Lower lobe of right lung (tissue), 2 donors: Measurements from ENCODE around the gene TTF2. TPM values are rescaled to one million over a fixed set of nuclear protein-coding genes. Genes with fewer than 3 reads are reported as not detected.

Source experiments
- ATAC-seq, 2 donors: fragments of 200-7000 bp; cut with Tn5 transposase; one replicate each; pipeline ENCODE4 v1.9.1; 2020 to 2022; ENCODE audit warnings: mild to moderate bottlenecking in 2 of 2, moderate library complexity in 2 of 2
- DNase-seq: peaks from one replicate; pipeline ENCODE4 v3.0.0-alpha.2; 2020
- H3K27ac ChIP-seq: fragments of 200-600 bp; one replicate; pipeline ENCODE4 v1.8.0; 2022
- H3K27me3 ChIP-seq: fragments of 200-600 bp; one replicate; pipeline ENCODE4 v1.8.0; 2022; ENCODE audit warnings: low read depth
- H3K36me3 ChIP-seq: fragments of 200-600 bp; one replicate; pipeline ENCODE4 v1.8.0; 2022; ENCODE audit warnings: mild to moderate bottlenecking
- H3K4me1 ChIP-seq: fragments of 200-600 bp; one replicate; pipeline ENCODE4 v1.8.0; 2022
- H3K4me3 ChIP-seq: fragments of 200-600 bp; one replicate; pipeline ENCODE4 v1.8.0; 2022; ENCODE audit warnings: mild to moderate bottlenecking
- H3K9me3 ChIP-seq: fragments of 200-600 bp; one replicate; pipeline ENCODE4 v1.8.0; 2022
- intact Hi-C: fragments of 100-400 bp; cut with DNase I; formaldehyde crosslinking; loops from one replicate; pipeline ENCODE4 v1.11.0; 2022
- total RNA-seq: library from RNA; stranded (reverse); fragmentation: NEBNext Ultra II Directional; extraction: Animal tissue kit (Norgen Biotek cat#: 25700); gene quantifications from one replicate; pipeline ENCODE4 v1.2.1, GENCODE V29; 2021
- TF ChIP-seq, protein P1 (sequence below): fragments of 200-600 bp; IDR thresholded peaks from one replicate; pipeline ENCODE4 v1.8.0; 2022; ENCODE audit warnings: antibody characterized with exemption, mild to moderate bottlenecking
- donor health status: DM: no; HTN: yes; CAD: no; lungs with severe emphysema.

The TTF2 gene
- total RNA-seq, 1 donor from 2014 or later: 18.0 TPM

DNA sequence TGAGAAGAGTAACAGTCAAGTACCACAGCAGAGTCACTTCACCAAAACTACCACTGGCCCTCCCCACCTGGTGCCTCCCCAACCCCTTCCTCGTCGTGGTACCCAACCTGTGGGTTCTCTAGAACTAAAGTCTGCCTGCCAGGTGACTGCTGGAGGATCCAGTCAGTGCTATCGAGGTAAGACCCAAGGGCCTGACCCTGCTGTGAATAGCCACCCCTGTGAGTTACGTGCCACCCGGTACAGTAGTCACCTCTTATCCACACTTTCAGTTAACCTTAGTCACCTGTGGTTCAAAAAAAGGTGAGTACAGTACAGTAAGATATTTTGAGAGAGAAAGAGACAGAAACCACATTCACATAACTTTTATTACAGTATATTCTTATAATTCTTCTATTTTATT, 16.5 kb downstream of the TTF2 start:
- intact Hi-C loops: no loop called here
- no peak overlapping the region for H3K4me3 ChIP-seq
- DNase-seq: no peak
- peaks cover 66% of the 10 kb centered on the region for H3K36me3 ChIP-seq
- no peaks in the 10 kb centered on the region for H3K9me3 ChIP-seq
- H3K27me3 ChIP-seq: no peaks in the 10 kb centered on the region
- no peak for ATAC-seq
- TF ChIP-seq, protein P1, sequence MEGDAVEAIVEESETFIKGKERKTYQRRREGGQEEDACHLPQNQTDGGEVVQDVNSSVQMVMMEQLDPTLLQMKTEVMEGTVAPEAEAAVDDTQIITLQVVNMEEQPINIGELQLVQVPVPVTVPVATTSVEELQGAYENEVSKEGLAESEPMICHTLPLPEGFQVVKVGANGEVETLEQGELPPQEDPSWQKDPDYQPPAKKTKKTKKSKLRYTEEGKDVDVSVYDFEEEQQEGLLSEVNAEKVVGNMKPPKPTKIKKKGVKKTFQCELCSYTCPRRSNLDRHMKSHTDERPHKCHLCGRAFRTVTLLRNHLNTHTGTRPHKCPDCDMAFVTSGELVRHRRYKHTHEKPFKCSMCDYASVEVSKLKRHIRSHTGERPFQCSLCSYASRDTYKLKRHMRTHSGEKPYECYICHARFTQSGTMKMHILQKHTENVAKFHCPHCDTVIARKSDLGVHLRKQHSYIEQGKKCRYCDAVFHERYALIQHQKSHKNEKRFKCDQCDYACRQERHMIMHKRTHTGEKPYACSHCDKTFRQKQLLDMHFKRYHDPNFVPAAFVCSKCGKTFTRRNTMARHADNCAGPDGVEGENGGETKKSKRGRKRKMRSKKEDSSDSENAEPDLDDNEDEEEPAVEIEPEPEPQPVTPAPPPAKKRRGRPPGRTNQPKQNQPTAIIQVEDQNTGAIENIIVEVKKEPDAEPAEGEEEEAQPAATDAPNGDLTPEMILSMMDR: no peak
- H3K27ac ChIP-seq: no peak overlapping the region
- no peaks in the 10 kb centered on the region for H3K4me1 ChIP-seq

DNA sequence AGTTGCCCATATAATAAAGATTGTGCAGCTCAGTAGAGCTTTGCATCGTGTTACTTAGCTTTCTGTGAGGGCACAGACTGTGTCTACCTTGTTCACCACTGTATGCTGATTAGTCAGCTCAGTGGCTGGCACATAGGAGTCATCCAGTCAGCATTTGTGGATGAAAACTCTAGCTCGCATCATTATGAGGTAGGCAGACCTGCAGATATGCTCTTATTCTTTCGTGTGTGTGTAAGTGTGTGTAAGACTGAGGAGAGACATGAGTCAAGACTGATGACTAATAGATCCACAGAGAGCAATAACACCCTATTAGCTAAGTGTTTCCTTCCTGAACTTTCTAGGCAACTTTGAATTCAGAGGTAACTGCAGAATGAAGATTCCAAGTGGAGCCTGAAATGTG, 17.1 kb downstream of the TTF2 start:
- Histone ChIP-seq H3K9me3 (no peaks in the 10 kb centered on the region), H3K36me3 (peaks cover 72% of the 10 kb centered on the region)

DNA sequence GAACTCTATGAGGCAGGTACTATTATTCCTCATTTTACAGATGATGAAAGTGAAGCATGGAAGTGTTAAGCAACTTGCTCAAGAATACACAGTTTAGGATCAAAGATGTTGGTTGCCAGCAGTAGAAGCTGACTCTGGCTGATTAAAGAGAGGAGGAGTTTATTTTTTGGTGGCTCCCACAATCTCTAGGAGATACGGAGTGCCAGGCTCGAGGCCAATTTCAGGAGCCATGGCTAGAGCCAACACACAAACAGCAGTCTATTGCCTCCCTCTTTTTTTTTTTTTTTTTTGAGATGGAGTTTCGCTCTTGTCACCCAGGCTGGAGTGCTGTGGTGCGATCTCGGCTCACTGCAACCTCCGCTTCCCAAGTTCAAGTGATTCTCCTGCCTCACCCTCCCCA, 19.6 kb downstream of the TTF2 start:
- Histone ChIP-seq H3K9me3 (no peaks in the 10 kb centered on the region), H3K27ac (no peak overlapping the region), H3K27me3 (no peaks in the 10 kb centered on the region), H3K4me1 (no peaks in the 10 kb centered on the region), H3K4me3 (no peak overlapping the region), H3K36me3 (peaks cover 75% of the 10 kb centered on the region)
- DNase-seq: no peak
- TF ChIP-seq, protein P1: no peak
- intact Hi-C loops: no loop called here
- ATAC-seq: no peak

More for the DNA sequence above, 17.1 kb downstream of the TTF2 start:
- no peaks in the 10 kb centered on the region for H3K4me1 ChIP-seq
- no peaks in the 10 kb centered on the region for H3K27me3 ChIP-seq
- DNase-seq (no peak), ATAC-seq (no peak)
- TF ChIP-seq, protein P1: no peak
- no peak overlapping the region for H3K4me3 ChIP-seq
- intact Hi-C loops: no loop called here
- no peak overlapping the region for H3K27ac ChIP-seq

DNA sequence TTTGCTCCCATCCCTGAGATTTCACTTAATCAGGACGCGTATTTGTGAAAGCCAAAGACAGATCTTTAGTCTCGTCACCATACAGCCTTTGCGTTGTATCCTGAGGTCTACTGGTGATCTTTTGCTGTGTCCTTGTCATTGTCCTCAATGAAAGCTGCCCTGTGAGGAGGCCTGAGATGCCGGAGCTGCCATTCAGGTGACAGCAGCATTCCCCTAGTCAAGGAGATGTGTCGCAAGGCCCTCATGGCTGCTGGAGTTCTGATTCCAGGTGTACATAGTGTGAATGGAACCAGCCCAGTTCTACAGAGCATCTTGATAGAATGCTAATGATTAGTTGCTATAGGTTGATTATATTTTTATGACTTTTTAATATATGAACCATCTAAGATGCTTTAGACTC, 24.1 kb downstream of the TTF2 start:
- Histone ChIP-seq H3K36me3 (peaks cover 38% of the 10 kb centered on the region), H3K4me1 (no peaks in the 10 kb centered on the region), H3K9me3 (no peaks in the 10 kb centered on the region), H3K27me3 (no peaks in the 10 kb centered on the region), H3K27ac (no peak overlapping the region), H3K4me3 (no peak overlapping the region)
- TF ChIP-seq, protein P1: no peak
- ATAC-seq (peak in 1 of 2 donors; percentile 57), DNase-seq (no peak)
- intact Hi-C loops: no loop called here

DNA sequence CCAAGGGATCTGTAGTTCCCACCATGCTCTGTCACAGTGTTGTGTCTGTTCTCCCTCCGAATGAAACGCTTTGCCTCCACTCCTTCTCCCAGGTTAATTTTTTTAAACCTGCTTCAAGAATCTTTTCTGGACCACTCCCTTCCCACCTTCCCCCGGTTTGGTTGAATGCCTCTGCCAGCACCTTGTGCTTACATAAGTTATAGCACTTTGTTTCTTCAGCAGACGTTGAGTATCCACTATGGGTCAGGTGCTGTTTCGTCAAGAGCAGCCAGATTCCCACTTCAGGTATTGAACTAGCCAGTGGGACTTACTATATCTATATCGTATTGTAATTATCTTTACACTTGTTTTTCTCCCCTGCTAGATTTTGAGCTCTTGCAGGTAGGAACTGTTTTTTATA, 27.6 kb downstream of the TTF2 start:
- no peaks in the 10 kb centered on the region for H3K4me1 ChIP-seq
- peaks cover 28% of the 10 kb centered on the region for H3K36me3 ChIP-seq
- H3K27me3 ChIP-seq: no peaks in the 10 kb centered on the region
- no peak overlapping the region for H3K27ac ChIP-seq
- no peak overlapping the region for H3K4me3 ChIP-seq
- intact Hi-C loops: no loop called here
- no peaks in the 10 kb centered on the region for H3K9me3 ChIP-seq
- ATAC-seq (no peak), DNase-seq (no peak)
- TF ChIP-seq, protein P1: no peak

DNA sequence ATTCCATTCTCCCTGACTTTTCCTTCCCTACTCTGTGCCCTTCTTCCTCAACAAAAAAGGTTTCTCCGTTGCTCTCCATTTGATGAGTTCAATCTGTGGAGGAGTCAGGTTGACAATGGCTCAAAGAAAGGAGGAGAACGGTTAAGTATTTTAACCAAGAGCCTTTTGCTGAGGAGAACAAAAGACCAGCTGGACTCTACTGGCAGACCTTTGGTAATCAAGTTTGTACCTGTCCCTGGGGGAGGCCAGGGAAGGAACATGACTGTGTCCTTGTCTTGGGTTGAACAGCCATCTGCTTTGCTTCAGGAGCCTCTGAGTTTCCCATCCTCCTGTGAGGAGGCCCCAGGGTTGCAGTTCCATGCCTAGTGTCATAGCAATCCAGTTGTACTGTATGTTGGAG, 29.9 kb downstream of the TTF2 start:
- Histone ChIP-seq H3K27me3 (no peaks in the 10 kb centered on the region), H3K27ac (no peak overlapping the region), H3K4me1 (peaks cover 7% of the 10 kb centered on the region), H3K4me3 (no peak overlapping the region), H3K9me3 (no peaks in the 10 kb centered on the region), H3K36me3 (peaks cover 22% of the 10 kb centered on the region)
- no peak for ATAC-seq
- no peak for DNase-seq
- intact Hi-C loops: no loop called here
- TF ChIP-seq, protein P1: no peak
